ENCODE measurements around the gene AQP12A. TPM values are rescaled to one million over a fixed set of nuclear protein-coding genes. Genes with fewer than 3 reads are reported as not detected.
"Not testable (repeated sequence)": the region's sequence is repeated elsewhere in the genome, so short reads cannot be mapped to it uniquely, and the experiment has no call there.

The AQP12A gene, protein sequence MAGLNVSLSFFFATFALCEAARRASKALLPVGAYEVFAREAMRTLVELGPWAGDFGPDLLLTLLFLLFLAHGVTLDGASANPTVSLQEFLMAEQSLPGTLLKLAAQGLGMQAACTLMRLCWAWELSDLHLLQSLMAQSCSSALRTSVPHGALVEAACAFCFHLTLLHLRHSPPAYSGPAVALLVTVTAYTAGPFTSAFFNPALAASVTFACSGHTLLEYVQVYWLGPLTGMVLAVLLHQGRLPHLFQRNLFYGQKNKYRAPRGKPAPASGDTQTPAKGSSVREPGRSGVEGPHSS
- total RNA-seq = not detected in 2 replicates

DNA sequence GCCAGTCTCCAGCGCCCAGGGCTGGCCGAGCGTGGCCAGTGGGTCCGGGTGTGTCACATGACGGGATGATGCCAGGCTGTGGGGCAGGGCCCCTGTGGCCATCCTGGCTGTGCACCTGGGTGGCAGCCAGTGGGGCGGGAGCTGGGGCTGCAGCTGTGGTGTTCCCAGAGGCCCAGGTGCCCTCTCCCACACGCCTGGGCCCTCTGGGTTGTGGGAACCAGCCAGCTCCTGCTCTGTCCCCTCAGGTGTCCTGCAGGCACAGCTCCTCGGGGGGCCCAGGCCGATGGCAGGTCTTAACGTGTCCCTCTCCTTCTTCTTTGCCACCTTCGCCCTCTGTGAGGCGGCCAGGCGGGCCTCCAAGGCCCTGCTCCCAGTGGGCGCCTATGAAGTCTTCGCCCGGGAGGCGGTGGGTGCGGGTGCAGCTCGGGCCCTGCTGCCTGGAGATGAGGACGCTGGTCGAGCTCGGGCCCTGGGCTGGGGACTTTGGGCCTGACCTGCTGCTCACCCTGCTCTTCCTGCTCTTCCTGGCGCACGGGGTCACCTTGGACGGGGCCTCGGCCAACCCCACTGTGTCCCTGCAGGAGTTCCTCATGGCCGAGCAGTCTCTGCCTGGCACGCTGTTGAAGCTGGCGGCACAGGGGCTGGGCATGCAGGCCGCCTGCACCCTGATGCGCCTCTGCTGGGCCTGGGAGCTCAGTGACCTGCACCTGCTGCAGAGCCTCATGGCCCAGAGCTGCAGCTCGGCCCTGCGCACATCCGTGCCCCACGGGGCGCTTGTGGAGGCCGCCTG, at the start of gene AQP12A:
Gene AQP12A (plus strand): TSS at position 236 of the 790 bp plus-strand sequence. CDS start 48 bp downstream, at position 284.
- H3K36me3 Mint-ChIP-seq (ENCODE audit: low read depth); intact Hi-C loops (cut with micrococcal nuclease); H3K27me3 Mint-ChIP-seq; H3K4me1 Mint-ChIP-seq; H3K27ac Mint-ChIP-seq; H3K4me3 Mint-ChIP-seq; H3K9me3 Mint-ChIP-seq: not testable (repeated sequence)
- DNase-seq = peak; percentile 53

DNA sequence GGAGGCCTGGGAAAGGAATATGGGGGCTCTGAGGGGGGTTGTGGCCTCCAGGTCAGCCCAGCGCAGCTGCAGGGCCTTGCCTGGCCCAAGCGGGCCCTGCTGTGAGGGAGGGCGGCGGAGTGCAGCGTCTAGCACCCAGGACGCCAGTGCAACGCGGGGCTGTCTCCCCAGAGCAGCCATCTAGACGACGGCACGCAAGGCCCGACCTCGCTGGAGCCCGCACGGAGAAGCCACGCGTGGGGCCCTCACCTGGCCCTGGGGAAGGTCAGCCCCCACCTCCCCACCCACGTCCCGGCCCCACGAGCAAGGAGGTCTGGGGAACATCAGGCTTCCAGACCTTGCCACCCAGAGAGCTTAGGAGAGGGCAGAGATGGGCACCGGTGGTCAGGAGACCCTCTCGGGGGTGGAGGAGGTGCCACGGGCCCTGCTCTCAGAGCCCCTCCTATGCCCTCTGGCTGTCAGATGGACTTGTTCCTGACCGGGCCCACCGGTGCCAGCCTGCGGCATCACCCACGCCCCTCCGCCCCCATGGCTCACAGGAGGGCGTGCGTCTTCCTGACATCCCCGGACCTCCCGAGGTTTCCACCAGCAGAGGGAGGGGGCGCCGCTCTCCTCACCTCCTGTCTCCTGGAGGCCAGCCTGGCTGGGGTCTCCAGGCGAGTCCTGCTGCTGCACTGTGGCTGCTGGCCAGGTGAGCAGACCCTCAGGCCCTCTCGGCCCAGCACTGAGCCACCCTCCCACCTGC, 49.4 kb upstream of the AQP12A start:
- Mint-ChIP-seq H3K9me3 (no peaks in the 10 kb centered on the region), H3K27ac (no peak overlapping the region), H3K4me1 (peaks cover 4% of the 10 kb centered on the region), H3K4me3 (no peak overlapping the region), H3K27me3 (peaks cover 2% of the 10 kb centered on the region), H3K36me3 (ENCODE audit: low read depth) (peaks cover 2% of the 10 kb centered on the region)
- no peak for DNase-seq
- intact Hi-C loops (cut with micrococcal nuclease) = no loop called here

DNA sequence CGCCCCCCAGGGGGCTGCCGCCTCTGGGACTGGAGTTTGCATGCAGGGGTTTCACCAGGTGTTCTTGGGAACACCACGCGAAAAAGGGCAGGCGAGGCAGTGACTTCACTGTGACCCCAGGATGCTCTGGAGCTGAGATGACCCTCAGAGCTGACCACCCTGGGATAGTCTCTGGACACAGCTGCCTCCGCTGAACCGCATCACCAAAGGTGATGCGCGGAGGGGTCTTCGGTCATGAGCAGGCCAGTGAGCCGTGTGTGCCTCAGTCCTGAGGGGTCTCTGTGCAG, 48.9 kb upstream of the AQP12A start:
- H3K36me3 Mint-ChIP-seq (ENCODE audit: low read depth) = peaks cover 2% of the 10 kb centered on the region
- no peak for DNase-seq
- intact Hi-C loops (cut with micrococcal nuclease) = no loop called here
- H3K4me1 Mint-ChIP-seq = peaks cover 5% of the 10 kb centered on the region
- H3K27me3 Mint-ChIP-seq = peaks cover 2% of the 10 kb centered on the region
- H3K9me3 Mint-ChIP-seq = no peaks in the 10 kb centered on the region
- H3K27ac Mint-ChIP-seq = no peak overlapping the region
- H3K4me3 Mint-ChIP-seq = no peak overlapping the region

DNA sequence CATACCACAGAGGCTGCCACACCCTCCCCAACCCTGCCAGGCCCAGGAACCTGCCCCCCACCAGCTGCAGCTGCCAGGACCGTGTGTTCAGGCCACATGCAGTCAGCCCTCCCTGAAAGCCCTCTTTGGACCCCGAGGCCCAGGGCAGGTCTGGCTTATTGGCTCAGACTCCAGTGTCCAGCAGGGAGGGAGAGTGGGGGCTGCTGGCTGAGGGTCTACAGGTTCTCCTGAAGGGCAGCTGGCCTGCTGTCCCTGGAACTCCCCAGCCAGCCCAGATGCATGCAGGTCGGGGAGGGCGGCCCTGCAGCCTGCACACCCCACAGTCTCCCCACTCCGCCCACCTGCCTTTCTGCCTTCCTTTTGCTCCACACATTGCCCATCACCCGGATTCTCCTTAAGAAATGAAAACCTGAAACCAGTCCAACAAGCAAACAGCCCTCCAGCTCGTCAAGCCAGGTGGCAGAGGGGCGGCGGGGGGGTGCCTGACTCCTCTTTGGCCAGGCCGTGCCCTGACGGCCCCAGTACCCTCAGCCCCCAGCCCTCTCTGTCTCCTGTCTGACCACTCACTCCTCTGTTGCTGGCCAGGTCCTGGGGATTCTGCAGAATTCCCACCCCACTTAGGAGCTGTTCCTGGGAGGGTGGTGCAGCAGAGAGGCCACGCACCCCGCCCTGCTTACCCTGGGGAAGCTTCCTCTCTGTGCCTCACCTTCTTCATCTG, 48.4 kb upstream of the AQP12A start:
- Mint-ChIP-seq H3K27ac (no peak overlapping the region), H3K36me3 (ENCODE audit: low read depth) (peaks cover 2% of the 10 kb centered on the region), H3K4me3 (no peak overlapping the region), H3K4me1 (peaks cover 5% of the 10 kb centered on the region), H3K27me3 (peaks cover 2% of the 10 kb centered on the region), H3K9me3 (no peaks in the 10 kb centered on the region)
- DNase-seq = no peak
- intact Hi-C loops (cut with micrococcal nuclease) = no loop called here

DNA sequence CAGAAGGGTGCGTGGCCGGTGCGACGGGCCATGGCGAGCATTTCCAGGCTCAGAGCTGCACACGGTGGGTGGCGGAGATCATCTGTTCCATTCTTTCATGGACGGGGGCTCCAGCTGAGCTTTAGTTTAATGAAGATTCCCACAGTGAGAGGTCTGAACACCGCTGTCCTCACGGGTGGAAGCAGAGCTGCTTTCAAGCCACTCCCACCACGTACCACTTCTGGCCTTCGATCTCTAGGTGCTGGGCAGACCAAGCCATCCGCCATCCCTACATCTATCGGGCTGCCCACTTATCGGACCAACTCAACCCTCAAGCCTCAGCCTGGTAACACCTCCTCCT, 47.9 kb upstream of the AQP12A start:
- no peak overlapping the region for H3K4me3 Mint-ChIP-seq
- no peaks in the 10 kb centered on the region for H3K9me3 Mint-ChIP-seq
- DNase-seq = no peak
- peaks cover 5% of the 10 kb centered on the region for H3K27me3 Mint-ChIP-seq
- H3K27ac Mint-ChIP-seq = no peak overlapping the region
- intact Hi-C loops (cut with micrococcal nuclease) = no loop called here
- peaks cover 8% of the 10 kb centered on the region for H3K4me1 Mint-ChIP-seq
- peaks cover 2% of the 10 kb centered on the region for H3K36me3 Mint-ChIP-seq (ENCODE audit: low read depth)

DNA sequence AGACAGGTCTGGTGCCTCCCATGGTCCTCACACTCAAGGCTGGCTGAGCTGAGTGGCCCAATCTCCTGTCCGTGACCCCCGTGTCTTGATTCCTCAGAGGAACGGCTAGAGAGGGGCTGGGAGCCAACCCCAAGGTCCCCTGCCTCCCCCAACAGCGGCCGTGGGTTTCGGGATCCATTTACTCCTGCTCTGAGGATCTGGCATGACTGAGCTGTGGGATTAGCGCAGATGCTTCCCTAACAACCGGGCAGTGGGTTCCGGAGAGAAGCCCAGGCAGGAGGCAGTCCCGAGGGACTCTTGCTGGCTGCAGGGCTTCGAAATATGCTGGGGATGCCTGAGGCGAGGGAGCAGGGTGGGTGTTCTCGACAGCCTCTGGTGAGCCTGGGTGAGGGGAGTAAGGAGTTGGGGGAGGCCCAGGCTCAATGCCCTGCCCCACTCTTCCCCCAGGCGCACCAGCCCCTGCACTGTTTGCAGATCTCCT, 47.5 kb upstream of the AQP12A start:
- no peak for DNase-seq
- Mint-ChIP-seq H3K9me3 (no peaks in the 10 kb centered on the region), H3K27me3 (peaks cover 9% of the 10 kb centered on the region), H3K4me3 (no peak overlapping the region), H3K27ac (no peak overlapping the region), H3K36me3 (ENCODE audit: low read depth) (no peaks in the 10 kb centered on the region), H3K4me1 (peaks cover 8% of the 10 kb centered on the region)
- intact Hi-C loops (cut with micrococcal nuclease) = no loop called here

DNA sequence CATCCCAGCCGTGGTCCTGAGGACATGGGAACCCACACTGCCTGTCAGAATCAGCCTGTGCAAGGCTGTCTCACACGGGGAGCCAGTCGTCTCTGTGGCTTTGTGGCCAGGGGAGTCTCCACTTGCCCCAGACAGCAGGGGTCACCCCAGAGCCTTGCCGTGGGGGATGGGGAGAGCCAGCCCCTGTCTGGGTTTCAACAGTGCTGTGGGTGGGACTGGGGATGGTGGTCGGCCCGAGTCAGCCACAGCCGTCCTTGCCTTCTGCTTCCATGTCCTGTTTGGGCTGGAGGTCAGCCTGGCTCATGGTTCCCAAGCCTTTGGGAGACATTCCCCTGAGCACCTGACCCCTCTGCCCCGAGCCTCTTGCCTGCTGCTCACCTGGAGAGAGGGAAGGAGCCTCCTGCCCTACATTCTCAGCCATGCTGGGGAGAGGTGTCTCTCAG, 46.8 kb upstream of the AQP12A start:
- intact Hi-C loops (cut with micrococcal nuclease) = no loop called here
- no peaks in the 10 kb centered on the region for H3K9me3 Mint-ChIP-seq

DNA sequence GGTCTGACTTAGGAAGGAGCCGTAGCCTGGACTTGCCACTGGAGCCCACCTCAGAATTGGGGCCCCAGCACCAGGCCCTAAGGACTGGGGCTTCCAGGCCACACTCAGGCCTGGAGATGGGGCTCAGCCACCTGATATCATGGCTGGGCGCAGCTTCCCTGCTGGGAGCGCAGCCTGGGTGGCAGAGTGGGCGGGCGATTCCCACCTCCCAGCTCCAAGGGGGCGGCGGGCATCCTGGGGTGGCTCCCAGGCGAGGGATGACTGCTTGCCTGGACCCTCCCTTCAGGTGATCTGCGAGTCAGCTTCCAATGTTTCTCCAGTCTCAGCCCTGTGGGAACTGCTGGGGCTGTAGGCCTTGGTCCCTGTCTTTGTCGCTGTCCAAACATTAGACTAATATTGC, 46.3 kb upstream of the AQP12A start:
- intact Hi-C loops (cut with micrococcal nuclease) = no loop called here
- H3K27ac Mint-ChIP-seq = no peak overlapping the region

More for the DNA sequence above, 46.8 kb upstream of the AQP12A start:
- H3K36me3 Mint-ChIP-seq (ENCODE audit: low read depth) = no peaks in the 10 kb centered on the region
- DNase-seq = no peak
- no peak overlapping the region for H3K4me3 Mint-ChIP-seq
- no peak overlapping the region for H3K27ac Mint-ChIP-seq
- H3K4me1 Mint-ChIP-seq = peaks cover 8% of the 10 kb centered on the region
- H3K27me3 Mint-ChIP-seq = peaks cover 13% of the 10 kb centered on the region

DNA sequence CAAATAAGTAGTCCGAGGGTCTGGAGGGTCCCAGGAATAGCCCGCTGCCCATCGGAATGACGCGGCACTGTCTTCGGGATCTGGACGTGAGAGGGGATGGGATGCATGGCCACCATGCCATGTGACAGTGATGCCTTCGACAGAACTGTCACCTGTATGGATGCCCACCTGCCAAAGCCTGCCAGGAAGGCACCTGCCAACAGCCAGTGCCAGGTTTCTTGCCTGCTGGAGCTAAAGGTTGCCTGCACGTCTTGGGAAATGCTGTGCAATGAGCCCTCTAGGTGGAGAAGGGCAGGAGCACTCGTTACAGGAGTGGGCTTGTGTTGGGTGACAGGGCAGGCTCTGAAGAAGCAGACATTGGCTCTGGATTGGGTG, 45.9 kb upstream of the AQP12A start:
- intact Hi-C loops (cut with micrococcal nuclease) = no loop called here
- Mint-ChIP-seq H3K4me1 (peaks cover 8% of the 10 kb centered on the region), H3K36me3 (ENCODE audit: low read depth) (no peaks in the 10 kb centered on the region), H3K27me3 (peaks cover 17% of the 10 kb centered on the region), H3K4me3 (peak overlapping the region; percentile 15), H3K9me3 (no peaks in the 10 kb centered on the region), H3K27ac (no peak overlapping the region)
- DNase-seq = no peak

More for the DNA sequence above, 46.3 kb upstream of the AQP12A start:
- Mint-ChIP-seq H3K9me3 (no peaks in the 10 kb centered on the region), H3K4me1 (peaks cover 8% of the 10 kb centered on the region), H3K27me3 (peaks cover 15% of the 10 kb centered on the region), H3K4me3 (no peak overlapping the region), H3K36me3 (ENCODE audit: low read depth) (no peaks in the 10 kb centered on the region)
- DNase-seq = no peak

DNA sequence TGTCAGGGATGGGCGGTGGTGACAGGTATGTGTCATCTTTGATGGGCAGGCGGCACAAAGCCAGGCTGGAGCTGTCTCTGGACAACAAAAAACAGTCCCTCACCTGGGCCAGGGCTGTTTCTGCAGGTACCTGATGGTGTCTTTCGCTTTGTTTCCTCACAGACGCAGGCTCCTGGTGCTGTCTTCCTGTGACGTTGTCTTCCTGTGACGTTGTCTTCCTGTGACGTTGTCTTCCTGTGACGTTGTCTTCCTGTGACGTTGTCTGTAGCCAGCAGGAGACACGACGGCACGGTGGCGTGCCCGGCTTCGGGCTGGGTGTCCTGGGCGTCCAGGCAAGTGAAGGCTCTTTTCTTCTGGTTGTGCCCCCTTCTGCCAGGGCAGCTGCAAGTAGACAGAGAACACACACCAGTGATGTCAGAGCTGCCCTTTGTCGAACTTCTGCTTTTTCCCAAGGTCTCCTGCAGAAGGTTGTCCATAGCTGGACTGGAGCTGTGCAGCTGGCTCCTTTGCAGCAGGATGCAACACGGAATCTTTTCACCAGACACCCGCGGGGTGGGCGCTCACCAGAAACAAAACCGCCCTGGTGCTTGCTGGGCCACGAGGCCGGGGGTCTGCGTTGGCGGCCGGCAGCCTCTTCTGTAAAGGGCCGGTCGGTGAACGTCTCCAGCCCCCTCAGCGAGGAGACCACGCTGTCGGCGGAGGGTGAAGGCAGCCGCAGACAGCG, 45.3 kb upstream of the AQP12A start:
- Mint-ChIP-seq H3K27me3 (peaks cover 19% of the 10 kb centered on the region), H3K27ac (no peak overlapping the region), H3K4me1 (peaks cover 8% of the 10 kb centered on the region), H3K9me3 (no peaks in the 10 kb centered on the region), H3K4me3 (peak overlapping the region; percentile 15), H3K36me3 (ENCODE audit: low read depth) (no peaks in the 10 kb centered on the region)
- DNase-seq = peak; percentile 67
- intact Hi-C loops (cut with micrococcal nuclease) = no loop called here

DNA sequence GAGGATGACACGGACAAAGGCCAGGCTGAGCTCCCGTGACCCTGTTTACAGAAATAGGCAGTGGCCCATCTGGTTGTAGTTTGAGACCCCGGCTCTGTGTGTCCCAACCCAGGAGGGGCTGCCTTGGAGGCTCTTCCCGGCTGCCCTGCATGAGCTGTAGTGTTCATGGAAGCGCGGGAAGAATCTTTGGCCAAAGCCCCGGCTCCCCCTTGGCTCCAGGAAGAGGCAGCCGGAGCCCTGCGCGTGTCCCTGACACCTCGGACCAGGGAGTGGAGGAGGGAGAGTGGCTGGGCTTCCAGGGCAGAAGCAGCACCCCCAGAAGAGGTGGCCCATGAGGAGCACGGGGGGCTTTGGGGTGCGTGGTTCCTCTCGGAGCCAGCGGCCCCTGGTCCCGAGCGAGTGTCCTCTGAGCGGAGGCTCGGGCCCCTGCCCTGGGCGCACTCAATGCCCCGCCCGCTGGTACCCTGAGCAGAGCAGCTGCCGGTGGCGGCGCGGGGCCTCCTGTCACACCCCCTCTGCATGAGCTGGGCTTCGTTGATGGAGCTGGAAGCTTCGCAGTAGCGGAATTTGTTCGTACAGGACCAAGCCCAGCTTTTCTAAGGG, 44.7 kb upstream of the AQP12A start:
- H3K9me3 Mint-ChIP-seq = no peaks in the 10 kb centered on the region
- peaks cover 22% of the 10 kb centered on the region for H3K27me3 Mint-ChIP-seq
- H3K36me3 Mint-ChIP-seq (ENCODE audit: low read depth) = no peaks in the 10 kb centered on the region
- H3K4me3 Mint-ChIP-seq = no peak overlapping the region
- DNase-seq = no peak
- peaks cover 8% of the 10 kb centered on the region for H3K4me1 Mint-ChIP-seq
- no peak overlapping the region for H3K27ac Mint-ChIP-seq
- intact Hi-C loops (cut with micrococcal nuclease) = no loop called here

DNA sequence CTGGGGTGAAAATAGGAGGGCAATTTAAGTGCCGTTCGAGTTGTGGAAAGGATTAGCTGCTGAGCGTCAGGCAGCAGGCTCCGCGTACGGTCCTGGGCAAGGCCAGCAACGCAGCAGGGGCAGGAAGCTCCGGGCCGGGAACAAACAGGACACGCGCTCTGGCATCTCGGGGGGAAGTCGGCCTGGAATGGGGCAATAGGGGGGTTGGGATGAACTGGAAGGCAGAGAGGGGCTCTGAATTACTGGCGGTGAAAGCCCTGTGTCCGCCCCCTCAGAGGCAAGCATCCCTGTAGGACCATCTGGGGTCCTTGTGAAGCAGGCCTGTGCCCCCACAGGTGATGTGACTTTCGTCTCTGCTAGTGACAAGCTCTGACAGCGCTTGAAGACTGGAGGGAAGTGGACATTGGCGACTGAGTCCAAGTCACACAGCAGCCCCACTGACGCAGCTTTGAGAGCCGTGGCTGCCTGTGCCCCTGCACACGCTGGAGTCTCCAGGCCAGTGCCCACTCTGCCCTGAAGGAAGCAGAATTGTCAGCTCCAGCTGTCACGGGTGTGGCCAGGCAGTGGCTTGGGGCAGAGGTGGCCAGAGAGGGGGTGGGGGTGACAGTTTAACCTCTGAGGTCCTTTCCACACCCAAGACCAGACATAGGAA, 44.0 kb upstream of the AQP12A start:
- Mint-ChIP-seq H3K27ac (no peak overlapping the region), H3K36me3 (ENCODE audit: low read depth) (no peaks in the 10 kb centered on the region), H3K4me1 (peaks cover 8% of the 10 kb centered on the region), H3K4me3 (no peak overlapping the region), H3K27me3 (peaks cover 24% of the 10 kb centered on the region), H3K9me3 (no peaks in the 10 kb centered on the region)
- intact Hi-C loops (cut with micrococcal nuclease) = no loop called here
- DNase-seq = no peak

All from activated CD4-positive, alpha-beta T cell treated with anti-CD3 and anti-CD28 coated beads, Interleukin-2, amount 10 ng/mL, durations not matched to agents 24 days and 14 days (primary cell).